PC-3 (cell line): Measurements from ENCODE around the gene NBEAL1. TPM values are rescaled to one million over a fixed set of nuclear protein-coding genes. Genes with fewer than 3 reads are reported as not detected.
A peak's percentile ranks its signal among the peaks of the same experiment; 100 is the strongest.

Experiments
- ATAC-seq: fragments of 200-7000 bp; cut with Tn5 transposase; 2 replicates; pipeline ENCODE4 v1.9.1; 2020; ENCODE audit warnings: mild to moderate bottlenecking, moderate library complexity
- BruUV-seq: library from RNA; stranded (reverse); fragments of 400-500 nt; replicated peaks from 2 replicates; lab custom pipeline; 2021; lab: Mats Ljungman, UMichigan
- CTCF ChIA-PET: fragments of 300-600 bp; sonication (Branson Sonifier 250); formaldehyde crosslinking; loops from one replicate; lab custom pipeline; 2022; ENCODE audit warnings: antibody characterized with exemption; lab: Charles Lee
- POLR2A ChIA-PET: fragments of 300-600 bp; sonication (Branson Sonifier 250); formaldehyde crosslinking; loops from one replicate; lab custom pipeline; 2022; ENCODE audit warnings: antibody characterized with exemption; ENCODE audit not compliant: unreplicated experiment; lab: Charles Lee
- DNase-seq: peaks from one replicate; pipeline ENCODE4 v3.0.0-alpha.2; 2015
- H2AFZ ChIP-seq: fragments of 300-600 bp; sonication (generic); 2 replicates; pipeline ENCODE4 v1.6.0; 2016; ENCODE audit warnings: antibody characterized with exemption, low read length
- H3F3A ChIP-seq: fragments of 300-600 bp; sonication (generic); one replicate; pipeline ENCODE4 v1.6.0; 2017; ENCODE audit warnings: antibody characterized with exemption, low read length, control low read depth, mild to moderate bottlenecking; ENCODE audit not compliant: unreplicated experiment
- H3K27ac ChIP-seq: fragments of 300-600 bp; sonication (generic); 2 replicates; pipeline ENCODE4 v1.5.1; 2016; ENCODE audit warnings: mild to moderate bottlenecking, low read length
- H3K27me3 ChIP-seq: fragments of 300-600 bp; sonication (generic); 2 replicates; pipeline ENCODE4 v1.6.1; 2016; ENCODE audit warnings: low read length, mixed read lengths
- H3K36me3 ChIP-seq: fragments of 300-600 bp; sonication (generic); 2 replicates; pipeline ENCODE4 v1.6.1; 2016; ENCODE audit warnings: low read depth, mixed run types, low read length, mixed read lengths
- H3K4me1 ChIP-seq: fragments of 300-600 bp; sonication (generic); 2 replicates; pipeline ENCODE4 v1.5.1; 2016; ENCODE audit warnings: low read length; ENCODE audit not compliant: insufficient read depth
- H3K4me2 ChIP-seq: fragments of 300-600 bp; sonication (generic); 2 replicates; pipeline ENCODE4 v1.6.0; 2016; ENCODE audit warnings: low read length
- H3K4me3 ChIP-seq: fragments of 300-600 bp; sonication (generic); 2 replicates; pipeline ENCODE4 v1.5.1; 2016; ENCODE audit warnings: mild to moderate bottlenecking, low read length, mixed read lengths
- H3K79me2 ChIP-seq: fragments of 300-600 bp; sonication (generic); 2 replicates; pipeline ENCODE4 v1.6.1; 2017; ENCODE audit warnings: low read length, mixed read lengths
- H3K9ac ChIP-seq: fragments of 300-600 bp; sonication (generic); 2 replicates; pipeline ENCODE4 v1.6.0; 2016; ENCODE audit warnings: mild to moderate bottlenecking, low read length
- H3K9me2 ChIP-seq: fragments of 300-600 bp; sonication (generic); replicated peaks from 2 replicates; pipeline ENCODE4 v1.6.1; 2016; ENCODE audit warnings: mixed run types, low read length, mixed read lengths
- H3K9me3 ChIP-seq: fragments of 300-600 bp; sonication (generic); 2 replicates; pipeline ENCODE4 v1.6.1; 2016; ENCODE audit warnings: low read length, mixed read lengths
- H4K20me1 ChIP-seq: fragments of 300-600 bp; sonication (generic); 2 replicates; pipeline ENCODE4 v1.6.1; 2016; ENCODE audit warnings: low read length, mixed read lengths
- EZH2 ChIP-seq: fragments of 300-600 bp; sonication (generic); IDR thresholded peaks from one replicate; pipeline ENCODE4 v1.6.1; 2017; ENCODE audit warnings: antibody characterized with exemption, mild to moderate bottlenecking, low read length; ENCODE audit not compliant: unreplicated experiment
- EZH2phosphoT487 ChIP-seq: fragments of 300-600 bp; sonication (generic); IDR thresholded peaks from 2 replicates; pipeline ENCODE4 v1.6.1; 2018; ENCODE audit warnings: mild to moderate bottlenecking, antibody characterized with exemption, low read length, borderline replicate concordance
- intact Hi-C: fragments of 100-400 bp; cut with micrococcal nuclease; formaldehyde crosslinking; loops from 2 replicates; pipeline ENCODE4 v1.9.0; 2023
- total RNA-seq: library from RNA; depleted of rRNA; stranded (reverse); fragments of >200 nt; gene quantifications from 2 replicates; pipeline ENCODE4 v1.2.3, GENCODE V29; 2014
- TF ChIP-seq, protein P1 (sequence below): fragments of 300-600 bp; sonication (generic); conservative IDR thresholded peaks from 2 replicates; pipeline ENCODE4 v1.5.1; 2017; ENCODE audit warnings: antibody characterized with exemption, low read depth, mild to moderate bottlenecking, low read length

The NBEAL1 gene
- total RNA-seq, 1 experiment from 2014 or later = 9.9 TPM

DNA sequence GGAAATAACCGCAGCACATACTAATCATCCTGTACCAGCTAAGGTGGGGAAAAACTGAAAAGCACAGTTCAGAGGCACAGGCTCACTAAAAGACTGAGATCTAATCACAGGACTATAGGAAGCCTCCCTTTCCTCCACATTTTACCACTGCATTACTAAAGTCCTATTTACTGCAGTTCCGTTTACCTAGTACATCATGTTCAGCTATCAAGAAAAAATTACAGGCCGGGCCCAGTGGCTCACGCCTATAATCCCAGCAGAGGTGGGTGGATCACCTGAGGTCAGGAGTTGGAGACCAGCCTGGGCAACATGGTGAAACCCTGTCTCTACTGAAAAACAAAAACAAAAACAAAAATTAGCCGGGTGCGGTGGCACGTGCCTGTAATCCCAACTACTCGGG is 11.0 kb upstream of the NBEAL1 start:
- no peaks in the 10 kb centered on the region for H4K20me1 ChIP-seq
- no peaks in the 10 kb centered on the region for H3K9me2 ChIP-seq
- BruUV-seq = no TSS peak
- H3K9ac ChIP-seq = no peak overlapping the region
- ATAC-seq = no peak
- no peak overlapping the region for H3K4me2 ChIP-seq
- ChIA-PET POLR2A (no interaction called here), CTCF (no interaction called here)
- H3K79me2 ChIP-seq = no peaks in the 10 kb centered on the region
- H3K36me3 ChIP-seq = no peaks in the 10 kb centered on the region
- no peaks in the 10 kb centered on the region for H3K9me3 ChIP-seq
- intact Hi-C loops = no loop called here
- H3F3A ChIP-seq = no peaks in the 10 kb centered on the region
- H3K4me1 ChIP-seq = no peaks in the 10 kb centered on the region
- no peak overlapping the region for H2AFZ ChIP-seq
- no peaks in the 10 kb centered on the region for H3K27me3 ChIP-seq
- no peak overlapping the region for H3K4me3 ChIP-seq
- no peak overlapping the region for H3K27ac ChIP-seq
- TF ChIP-seq EZH2phosphoT487 = no peak
- no peak for DNase-seq

DNA sequence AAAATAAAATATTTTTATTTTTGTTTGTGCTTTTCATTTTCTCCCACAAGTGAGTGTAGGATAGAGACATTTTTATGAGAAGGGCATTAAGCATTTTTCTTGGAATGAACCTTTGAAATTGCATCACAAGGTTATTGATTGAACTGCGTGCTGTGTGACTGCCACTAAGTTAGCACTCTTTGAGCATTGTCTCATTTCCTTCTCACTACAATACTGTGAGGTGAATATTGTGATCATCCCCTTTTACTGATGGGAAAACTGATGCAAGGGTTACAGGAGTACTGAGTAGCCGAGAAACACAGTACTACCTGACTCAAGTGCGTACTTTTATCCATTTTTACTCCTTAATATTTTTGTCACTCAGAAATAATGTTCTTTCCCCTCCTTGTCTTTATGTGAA is 2.0 kb downstream of the NBEAL1 start:
- no peak overlapping the region for H2AFZ ChIP-seq
- H4K20me1 ChIP-seq = 0 out of 2 replicates have a peak, but pooled peaks cover 2% of the 10 kb centered on the region
- no peaks in the 10 kb centered on the region for H3K9me3 ChIP-seq
- peaks cover 57% of the 10 kb centered on the region for H3K79me2 ChIP-seq
- H3K27ac ChIP-seq = no peak overlapping the region
- intact Hi-C loops = no loop called here
- H3F3A ChIP-seq = no peaks in the 10 kb centered on the region
- peak overlapping the region; percentile 90 for H3K4me3 ChIP-seq
- peaks cover 39% of the 10 kb centered on the region for H3K4me1 ChIP-seq
- no peaks in the 10 kb centered on the region for H3K27me3 ChIP-seq
- ChIA-PET CTCF (no interaction called here), POLR2A (no interaction called here)
- no TSS peak for BruUV-seq
- H3K36me3 ChIP-seq = no peaks in the 10 kb centered on the region
- H3K9me2 ChIP-seq = no peaks in the 10 kb centered on the region
- ATAC-seq (no peak), DNase-seq (peak; percentile 12)
- peak overlapping the region; percentile 23; the same call in 1 of the 2 replicates for H3K9ac ChIP-seq
- TF ChIP-seq, protein P1, sequence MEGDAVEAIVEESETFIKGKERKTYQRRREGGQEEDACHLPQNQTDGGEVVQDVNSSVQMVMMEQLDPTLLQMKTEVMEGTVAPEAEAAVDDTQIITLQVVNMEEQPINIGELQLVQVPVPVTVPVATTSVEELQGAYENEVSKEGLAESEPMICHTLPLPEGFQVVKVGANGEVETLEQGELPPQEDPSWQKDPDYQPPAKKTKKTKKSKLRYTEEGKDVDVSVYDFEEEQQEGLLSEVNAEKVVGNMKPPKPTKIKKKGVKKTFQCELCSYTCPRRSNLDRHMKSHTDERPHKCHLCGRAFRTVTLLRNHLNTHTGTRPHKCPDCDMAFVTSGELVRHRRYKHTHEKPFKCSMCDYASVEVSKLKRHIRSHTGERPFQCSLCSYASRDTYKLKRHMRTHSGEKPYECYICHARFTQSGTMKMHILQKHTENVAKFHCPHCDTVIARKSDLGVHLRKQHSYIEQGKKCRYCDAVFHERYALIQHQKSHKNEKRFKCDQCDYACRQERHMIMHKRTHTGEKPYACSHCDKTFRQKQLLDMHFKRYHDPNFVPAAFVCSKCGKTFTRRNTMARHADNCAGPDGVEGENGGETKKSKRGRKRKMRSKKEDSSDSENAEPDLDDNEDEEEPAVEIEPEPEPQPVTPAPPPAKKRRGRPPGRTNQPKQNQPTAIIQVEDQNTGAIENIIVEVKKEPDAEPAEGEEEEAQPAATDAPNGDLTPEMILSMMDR = no peak
- TF ChIP-seq EZH2phosphoT487 (no peak), EZH2 (no peak)
- peak overlapping the region; percentile 87 for H3K4me2 ChIP-seq

DNA sequence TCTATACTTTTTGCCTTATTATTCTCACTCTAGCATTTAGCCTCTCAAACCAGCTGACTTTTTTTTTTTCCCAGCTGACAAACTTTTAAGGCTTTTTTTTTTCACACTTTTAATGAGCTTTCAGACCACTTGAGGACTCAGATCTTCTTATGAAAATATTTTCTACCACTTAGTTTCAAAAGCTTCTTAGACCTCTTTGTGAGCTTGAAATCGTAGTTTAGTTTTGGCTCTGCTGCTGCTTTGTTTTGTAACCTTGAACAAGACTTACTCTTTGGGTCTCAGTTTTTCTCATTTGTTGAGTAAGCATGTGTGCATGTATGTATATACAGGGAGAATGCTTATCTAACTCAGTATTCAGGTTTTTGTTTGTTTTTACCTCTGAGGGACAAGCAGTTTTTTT is 3.5 kb downstream of the NBEAL1 start:
- Histone ChIP-seq H3F3A (no peaks in the 10 kb centered on the region), H3K9me3 (no peaks in the 10 kb centered on the region), H3K4me3 (peak overlapping the region; percentile 60), H3K36me3 (no peaks in the 10 kb centered on the region), H3K79me2 (peaks cover 57% of the 10 kb centered on the region), H4K20me1 (0 out of 2 replicates have a peak, but pooled peaks cover 2% of the 10 kb centered on the region), H2AFZ (no peak overlapping the region), H3K9ac (no peak overlapping the region; the same call in 1 of the 2 replicates), H3K27ac (no peak overlapping the region), H3K4me2 (peak overlapping the region; percentile 87), H3K9me2 (no peaks in the 10 kb centered on the region), H3K4me1 (peaks cover 44% of the 10 kb centered on the region), H3K27me3 (no peaks in the 10 kb centered on the region)
- TF ChIP-seq, protein P1 = no peak
- TF ChIP-seq EZH2 (no peak), EZH2phosphoT487 (no peak)
- ATAC-seq (no peak), DNase-seq (no peak)
- ChIA-PET CTCF (interaction anchor here (0.6 kb wide), 1 partner anchor 1785 kb away, joined by 3 read pairs; no protein-coding TSS in a partner anchor), POLR2A (interaction anchor here (0.6 kb wide), 2 partner anchors 15 to 85 kb away, joined by 7 read pairs; no protein-coding TSS in a partner anchor)
- BruUV-seq = no TSS peak
- intact Hi-C loops = no loop called here
